IMR-90 (cell line): ENCODE measurements around the gene PTPN21. TPM values are rescaled to one million over a fixed set of nuclear protein-coding genes. Genes with fewer than 3 reads are reported as not detected.

Experiments used
- ATAC-seq: fragments of 200-7000 bp; cut with Tn5 transposase; 2 replicates; pipeline ENCODE4 v1.9.1; 2020; ENCODE audit warnings: low read depth, mild to moderate bottlenecking, moderate library complexity
- BruUV-seq: library from RNA; stranded (reverse); fragments of 400-500 nt; replicated peaks from 2 replicates; lab custom pipeline; 2021; lab: Mats Ljungman, UMichigan
- CTCF ChIA-PET: fragments of 300-600 bp; formaldehyde crosslinking; extraction: SDS; loops from one replicate; lab custom pipeline; 2021; ENCODE audit warnings: antibody characterized with exemption; lab: Yijun Ruan, JAX
- POLR2A ChIA-PET: fragments of 300-600 bp; sonication (Branson Sonifier 250); formaldehyde crosslinking; loops from one replicate; lab custom pipeline; 2022; ENCODE audit warnings: antibody characterized with exemption; ENCODE audit not compliant: unreplicated experiment; lab: Charles Lee
- DNase-seq: peaks from one replicate; pipeline ENCODE4 v3.0.0; 2013
- H2AFZ ChIP-seq: replicated peaks from 2 replicates; pipeline ENCODE3; 2013; ENCODE audit warnings: low read length, mild to moderate bottlenecking; ENCODE audit not compliant: poor library complexity
- H2AK5ac ChIP-seq: 2 replicates; pipeline ENCODE4 v1.6.1; 2013; ENCODE audit warnings: low read depth, low read length, inconsistent platforms
- H2AK9ac ChIP-seq: replicated peaks from 2 replicates; pipeline ENCODE3; 2013; ENCODE audit warnings: mild to moderate bottlenecking, low read depth, low read length, moderate library complexity; ENCODE audit not compliant: poor library complexity
- H2BK120ac ChIP-seq: 2 replicates; pipeline ENCODE4 v1.6.1; 2013; ENCODE audit warnings: low read depth, low read length, inconsistent platforms
- H2BK15ac ChIP-seq: 3 replicates; pipeline ENCODE4 v1.6.1; 2013; ENCODE audit warnings: low read depth, low read length, inconsistent platforms
- H2BK20ac ChIP-seq: 2 replicates; pipeline ENCODE4 v1.6.1; 2013; ENCODE audit warnings: low read depth, mild to moderate bottlenecking, inconsistent platforms, low read length, moderate library complexity
- H2BK5ac ChIP-seq: 2 replicates; pipeline ENCODE4 v1.6.1; 2013; ENCODE audit warnings: mild to moderate bottlenecking, low read depth, low read length, inconsistent platforms; ENCODE audit not compliant: poor library complexity, severe bottlenecking
- H3K14ac ChIP-seq: replicated peaks from 2 replicates; pipeline ENCODE4 v1.6.1; 2013; ENCODE audit warnings: low read depth, low read length, inconsistent platforms
- H3K18ac ChIP-seq: 2 replicates; pipeline ENCODE4 v1.6.1; 2013; ENCODE audit warnings: low read depth, low read length, control low read depth
- H3K23ac ChIP-seq: 2 replicates; pipeline ENCODE4 v1.6.1; 2013; ENCODE audit warnings: low read depth, low read length, inconsistent platforms
- H3K27ac ChIP-seq: 2 replicates; pipeline ENCODE4 v1.5.1; 2013; ENCODE audit warnings: mild to moderate bottlenecking, control low read depth, low read length; ENCODE audit not compliant: insufficient read depth
- H3K27me3 ChIP-seq: 2 replicates; pipeline ENCODE4 v1.6.1; 2013; ENCODE audit warnings: low read length; ENCODE audit not compliant: control insufficient read depth, insufficient read depth
- H3K36me3 ChIP-seq: 2 replicates; pipeline ENCODE4 v1.6.1; 2013; ENCODE audit warnings: low read length, mixed read lengths; ENCODE audit not compliant: control insufficient read depth, insufficient read depth
- H3K4ac ChIP-seq: 2 replicates; pipeline ENCODE4 v1.6.1; 2013; ENCODE audit warnings: low read depth, low read length, inconsistent platforms
- H3K4me1 ChIP-seq: 2 replicates; pipeline ENCODE4 v1.6.1; 2013; ENCODE audit warnings: low read length, mixed read lengths; ENCODE audit not compliant: control insufficient read depth, insufficient read depth
- H3K4me2 ChIP-seq: 2 replicates; pipeline ENCODE4 v1.6.1; 2013; ENCODE audit warnings: low read depth, mild to moderate bottlenecking, control low read depth, low read length, moderate library complexity
- H3K4me3 ChIP-seq: 2 replicates; pipeline ENCODE4 v1.5.1; 2013; ENCODE audit warnings: low read depth, mild to moderate bottlenecking, control low read depth, low read length, moderate library complexity; ENCODE audit not compliant: insufficient read depth
- H3K56ac ChIP-seq: 2 replicates; pipeline ENCODE4 v1.6.1; 2013; ENCODE audit warnings: low read length, inconsistent platforms; ENCODE audit not compliant: insufficient read depth; ENCODE audit errors: extremely low read depth
- H3K79me1 ChIP-seq, 2 experiments: 2 replicates each; pipeline ENCODE4 v1.6.1; 2013; ENCODE audit warnings: low read length in 2 of 2, inconsistent platforms in 1 of 2, low read depth in 1 of 2
- H3K9ac ChIP-seq: 2 replicates; pipeline ENCODE4 v1.6.1; 2013; ENCODE audit warnings: low read depth, low read length, control low read depth
- H3K9me1 ChIP-seq: 2 replicates; pipeline ENCODE4 v1.6.1; 2013; ENCODE audit warnings: low read length, inconsistent platforms; ENCODE audit not compliant: insufficient read depth
- H3K9me3 ChIP-seq: 2 replicates; pipeline ENCODE4 v1.6.1; 2013; ENCODE audit warnings: low read length; ENCODE audit not compliant: control insufficient read depth, insufficient read depth
- H4K20me1 ChIP-seq: 2 replicates; pipeline ENCODE4 v1.6.1; 2013; ENCODE audit warnings: low read length, inconsistent platforms; ENCODE audit not compliant: insufficient read depth
- H4K5ac ChIP-seq: 2 replicates; pipeline ENCODE4 v1.6.1; 2013; ENCODE audit warnings: mild to moderate bottlenecking, low read depth, low read length, control low read depth
- H4K8ac ChIP-seq, 2 experiments: 2 replicates each; pipeline ENCODE4 v1.6.1; 2013; ENCODE audit warnings: low read depth in 2 of 2, low read length in 2 of 2, control low read depth in 1 of 2, inconsistent platforms in 1 of 2
- H4K91ac ChIP-seq: 2 replicates; pipeline ENCODE4 v1.6.1; 2013; ENCODE audit warnings: low read depth, low read length, inconsistent platforms; ENCODE audit not compliant: insufficient read depth
- FOS ChIP-seq: fragments of 150-350 bp; IDR thresholded peaks from 2 replicates; pipeline ENCODE4 v1.6.1; 2016; ENCODE audit warnings: low read depth, low read length
- MAFK ChIP-seq: IDR thresholded peaks from 2 replicates; pipeline ENCODE4 v1.6.1; 2012; ENCODE audit warnings: low read depth, low read length, improper control_type of control experiment
- MXI1 ChIP-seq: IDR thresholded peaks from 2 replicates; pipeline ENCODE4 v1.6.1; 2012; ENCODE audit warnings: low read depth, mild to moderate bottlenecking, low read length, moderate library complexity, borderline replicate concordance
- RCOR1 ChIP-seq: IDR thresholded peaks from 2 replicates; pipeline ENCODE4 v1.6.1; 2012; ENCODE audit warnings: mild to moderate bottlenecking, low read length, improper control_type of control experiment; ENCODE audit not compliant: insufficient replicate concordance
- RFX5 ChIP-seq: IDR thresholded peaks from 2 replicates; pipeline ENCODE4 v1.8.0; 2012; ENCODE audit warnings: low read depth, mild to moderate bottlenecking, low read length, moderate library complexity
- WGBS, 2 experiments: methylation state at CpG; one replicate each; pipeline versions ENCODE4 v1.1.5 to v1.1.7; 2013; ENCODE audit warnings: missing lambda C conversion rate in 2 of 2; ENCODE audit not compliant: insufficient read length in 1 of 2; ENCODE audit errors: extremely low coverage in 2 of 2; 5-methylcytosine and 5-hydroxymethylcytosine counted together
- dilution Hi-C: fragments of 300-500 bp; cut with HindIII; formaldehyde crosslinking; loops from one replicate; pipeline ENCODE4 v1.14.3; 2018; ENCODE audit warnings: low sequenced_read_pairs; ENCODE audit not compliant: unreplicated experiment
- in situ Hi-C: fragments of 300-500 bp; cut with MboI; formaldehyde crosslinking; loops from 3 replicates; pipeline ENCODE4 v1.14.3; 2019; ENCODE audit warnings: low sequenced_read_pairs, inconsistent platforms, mixed read lengths
- intact Hi-C: fragments of 100-400 bp; cut with micrococcal nuclease; formaldehyde crosslinking; loops from 2 replicates; pipeline ENCODE4 v1.10.0; 2022
- polyA plus RNA-seq, 3 experiments: library from polyadenylated mRNA; depleted of rRNA; stranded (reverse); fragments of >200 nt; gene quantifications; 2 replicates each; pipeline ENCODE4 v1.2.3, GENCODE V29; 2012; ENCODE audit warnings: low replicate concordance in 1 of 3
- total RNA-seq: library from RNA; depleted of rRNA; stranded (reverse); fragments of >200 nt; gene quantifications from 2 replicates; pipeline ENCODE4 v1.2.3, GENCODE V29; 2012
- TF ChIP-seq, protein P1 (sequence below): fragments of 150-350 bp; IDR thresholded peaks from 2 replicates; pipeline ENCODE4 v1.6.1; 2017; ENCODE audit warnings: mild to moderate bottlenecking, antibody characterized with exemption, low read length, low read depth
- TF ChIP-seq, protein P2 (sequence below): fragments of 150-350 bp; IDR thresholded peaks from 2 replicates; pipeline ENCODE4 v1.6.1; 2016; ENCODE audit warnings: low read depth, mild to moderate bottlenecking, low read length, moderate library complexity, borderline replicate concordance

Gene PTPN21
- total and polyA plus RNA-seq, 2 of the 4 experiments (the other 2 are of a cell fraction) = 10.4 to 10.7 TPM

GRCh38 chr14:88420187-88420586 lies 134.6 kb downstream of the PTPN21 start:
- Histone ChIP-seq H2BK20ac (no peak overlapping the region), H3K9me1 (no peaks in the 10 kb centered on the region), H2AFZ (no peak overlapping the region), H3K9ac (no peak overlapping the region), H4K8ac (no peak overlapping the region), H3K36me3 (peaks cover 18% of the 10 kb centered on the region), H3K18ac (no peak overlapping the region), H2BK5ac (no peak overlapping the region), H4K20me1 (no peaks in the 10 kb centered on the region), H2BK120ac (no peak overlapping the region), H3K27me3 (no peaks in the 10 kb centered on the region), H3K56ac (no peak overlapping the region), H3K4me1 (no peaks in the 10 kb centered on the region), H2AK9ac (no peak overlapping the region), H2AK5ac (no peak overlapping the region), H4K91ac (no peak overlapping the region), H3K4me2 (no peak overlapping the region), H2BK15ac (no peak overlapping the region), H3K4me3 (no peak overlapping the region), H3K79me1 (peaks cover 0 to 9% of the 10 kb centered on the region in 2 experiments; a peak in 3 of 4 replicates), H3K4ac (no peak overlapping the region), H3K14ac (no peak overlapping the region), H3K9me3 (peaks cover 13% of the 10 kb centered on the region), H4K5ac (no peak overlapping the region), H3K27ac (no peak overlapping the region), H3K23ac (no peak overlapping the region)
- TF ChIP-seq, protein P1, sequence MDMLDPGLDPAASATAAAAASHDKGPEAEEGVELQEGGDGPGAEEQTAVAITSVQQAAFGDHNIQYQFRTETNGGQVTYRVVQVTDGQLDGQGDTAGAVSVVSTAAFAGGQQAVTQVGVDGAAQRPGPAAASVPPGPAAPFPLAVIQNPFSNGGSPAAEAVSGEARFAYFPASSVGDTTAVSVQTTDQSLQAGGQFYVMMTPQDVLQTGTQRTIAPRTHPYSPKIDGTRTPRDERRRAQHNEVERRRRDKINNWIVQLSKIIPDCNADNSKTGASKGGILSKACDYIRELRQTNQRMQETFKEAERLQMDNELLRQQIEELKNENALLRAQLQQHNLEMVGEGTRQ = no peak
- no peak for TF ChIP-seq FOS
- TF ChIP-seq MAFK = no peak
- TF ChIP-seq RCOR1 = no peak
- TF ChIP-seq RFX5 = no peak
- TF ChIP-seq MXI1 = no peak
- TF ChIP-seq, protein P2, sequence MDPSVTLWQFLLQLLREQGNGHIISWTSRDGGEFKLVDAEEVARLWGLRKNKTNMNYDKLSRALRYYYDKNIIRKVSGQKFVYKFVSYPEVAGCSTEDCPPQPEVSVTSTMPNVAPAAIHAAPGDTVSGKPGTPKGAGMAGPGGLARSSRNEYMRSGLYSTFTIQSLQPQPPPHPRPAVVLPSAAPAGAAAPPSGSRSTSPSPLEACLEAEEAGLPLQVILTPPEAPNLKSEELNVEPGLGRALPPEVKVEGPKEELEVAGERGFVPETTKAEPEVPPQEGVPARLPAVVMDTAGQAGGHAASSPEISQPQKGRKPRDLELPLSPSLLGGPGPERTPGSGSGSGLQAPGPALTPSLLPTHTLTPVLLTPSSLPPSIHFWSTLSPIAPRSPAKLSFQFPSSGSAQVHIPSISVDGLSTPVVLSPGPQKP = no peak
- DNase-seq (no peak), ATAC-seq (no peak)
- no TSS peak for BruUV-seq
- intact Hi-C loops (loop anchor here (2.0 kb wide), 1 partner anchor 25 kb away; no protein-coding TSS in a partner anchor), in situ Hi-C loops (no loop called here), dilution Hi-C loops (no loop called here)
- ChIA-PET POLR2A (no interaction called here), CTCF (no interaction called here)
- no CpG with 5 or more reads among the region's 3 CpGs for WGBS, 2 experiments
